K562 (cell line): ENCODE measurements around the gene KPNB1. TPM values are rescaled to one million over a fixed set of nuclear protein-coding genes. Genes with fewer than 3 reads are reported as not detected.
A peak's percentile ranks its signal among the peaks of the same experiment; 100 is the strongest.

Experiments used
- CCNT2 ChIP-seq: IDR thresholded peaks from 2 replicates; pipeline ENCODE4 v1.6.1; 2011; ENCODE audit warnings: borderline replicate concordance, low read depth, mild to moderate bottlenecking, moderate library complexity, mixed read lengths, low read length; ENCODE audit not compliant: insufficient read length; ENCODE audit errors: extremely low read depth
- E2F5 ChIP-seq: sonication (generic); formaldehyde crosslinking; IDR thresholded peaks from 2 replicates; pipeline ENCODE4 v1.8.0; 2022; ENCODE audit warnings: mild to moderate bottlenecking, missing genetic modification reagents
- ETV5 ChIP-seq: sonication (generic); formaldehyde crosslinking; IDR thresholded peaks from 2 replicates; pipeline ENCODE4 v1.4.0; 2020; ENCODE audit warnings: low read depth, mild to moderate bottlenecking, missing genetic modification reagents
- HDGF ChIP-seq: fragments of 450-650 bp; IDR thresholded peaks from 2 replicates; pipeline ENCODE4 v1.6.1; 2016
- MCM3 ChIP-seq: fragments of 450-650 bp; IDR thresholded peaks from 2 replicates; pipeline ENCODE4 v1.6.1; 2016
- NEUROD1 ChIP-seq: fragments of 150-350 bp; IDR thresholded peaks from 2 replicates; pipeline ENCODE4 v1.6.1; 2014; ENCODE audit warnings: borderline replicate concordance, low read length, low read depth; ENCODE audit not compliant: partially characterized antibody
- PHF8 ChIP-seq: fragments of 200-600 bp; sonication (generic); IDR thresholded peaks from 2 replicates; pipeline ENCODE4 v1.6.1; 2012; ENCODE audit warnings: mixed run types, mild to moderate bottlenecking, inconsistent platforms, low read length, moderate library complexity, borderline replicate concordance
- PTTG1 ChIP-seq: fragments of 450-650 bp; IDR thresholded peaks from 2 replicates; pipeline ENCODE4 v1.6.1; 2016; ENCODE audit warnings: low read depth, mild to moderate bottlenecking, missing genetic modification characterization, missing compliant biosample characterization
- THRA ChIP-seq: fragments of 450-650 bp; IDR thresholded peaks from 2 replicates; pipeline ENCODE4 v1.6.1; 2017; ENCODE audit warnings: mild to moderate bottlenecking, moderate library complexity
- ZNF740 ChIP-seq, 3 experiments: fragments of 200-800 bp in 1 of 3; sonication (Bioruptor generic) in 1 of 3; sonication (generic) in 1 of 3; formaldehyde crosslinking in 1 of 3; IDR thresholded peaks; 2 replicates each; pipeline versions ENCODE4 v1.6.1 to v1.8.0; 2016 to 2022; ENCODE audit warnings: mild to moderate bottlenecking in 2 of 3, missing compliant biosample characterization in 2 of 3, missing genetic modification characterization in 2 of 3, missing genetic modification reagents in 1 of 3
- polyA plus RNA-seq, 8 experiments: library from polyadenylated mRNA; depleted of rRNA in 4 of 8; stranded (reverse) in 5 of 8; unstranded in 3 of 8; fragments of >200 nt; fragmentation: Nextera tagmentation in 2 of 8; fragmentation: Illumina TruSeq in 1 of 8; extraction: Ambion mirVana in 2 of 8; extraction: Trizol in 1 of 8; gene quantifications; 2 replicates each; pipeline versions ENCODE4 v1.2.1 to v1.2.3, GENCODE V29; 2011 to 2014; ENCODE audit warnings: inconsistent platforms in 1 of 8, missing spikeins in 1 of 8
- total RNA-seq, 7 experiments: library from RNA; depleted of rRNA in 6 of 7; stranded (reverse); fragments of >200 nt in 6 of 7; fragmentation: Illumina TruSeq in 2 of 7; extraction: Trizol in 2 of 7; gene quantifications; 2 replicates each; pipeline versions ENCODE4 v1.2.1 to v1.2.3, GENCODE V29; 2011 to 2021; ENCODE audit warnings: low replicate concordance in 1 of 7
- TF ChIP-seq, protein P1 (sequence below): sonication (generic); formaldehyde crosslinking; IDR thresholded peaks from 2 replicates; pipeline ENCODE4 v1.8.1; 2023; ENCODE audit warnings: mild to moderate bottlenecking, missing genetic modification reagents
- TF ChIP-seq, protein P2 (sequence below): conservative IDR thresholded peaks from 2 replicates; pipeline ENCODE4 v1.6.1; 2011; ENCODE audit warnings: low read depth, mild to moderate bottlenecking, low read length; ENCODE audit not compliant: control insufficient read depth
- TF ChIP-seq, protein P3 (sequence below): fragments of 200-800 bp; sonication (Bioruptor generic); IDR thresholded peaks from 2 replicates; pipeline ENCODE4 v1.6.1; 2017; ENCODE audit warnings: missing genetic modification characterization, missing compliant biosample characterization
- TF ChIP-seq, protein P4 (sequence below): fragments of 250-450 bp; sonication (Bioruptor Pico); IDR thresholded peaks from 2 replicates; pipeline ENCODE4 v1.5.0; 2021; ENCODE audit warnings: mild to moderate bottlenecking, moderate library complexity

The KPNB1 gene
- total and polyA plus RNA-seq, 9 of the 15 experiments (the other 6 are each of a cell fraction or from before 2014, with no cell fraction given), result 154 to 622 (median 354) TPM

GRCh38 chr17:47693731-47694580 lies 44.2 kb downstream of the KPNB1 start, which contains the start of gene TBKBP1 (continued):
- TF ChIP-seq THRA (no peak), ETV5 (CRISPR knock-in tag) (no peak), PHF8 (peak; percentile 26; the same call in 1 of the 2 replicates), NEUROD1 (no peak), E2F5 (CRISPR knock-in tag) (no peak), MCM3 (no peak), PTTG1 (tag) (no peak), HDGF (no peak), ZNF740 (CRISPR knock-in tag; IDR thresholded peaks at IDR 0.05) (no peak), ZNF740 (tag; IDR thresholded peaks at IDR 0.05) (peak in 1 of 2 experiments; percentile 48; a peak in 1 of 4 replicates), CCNT2 (peak; percentile 40)
- TF ChIP-seq, protein P1, sequence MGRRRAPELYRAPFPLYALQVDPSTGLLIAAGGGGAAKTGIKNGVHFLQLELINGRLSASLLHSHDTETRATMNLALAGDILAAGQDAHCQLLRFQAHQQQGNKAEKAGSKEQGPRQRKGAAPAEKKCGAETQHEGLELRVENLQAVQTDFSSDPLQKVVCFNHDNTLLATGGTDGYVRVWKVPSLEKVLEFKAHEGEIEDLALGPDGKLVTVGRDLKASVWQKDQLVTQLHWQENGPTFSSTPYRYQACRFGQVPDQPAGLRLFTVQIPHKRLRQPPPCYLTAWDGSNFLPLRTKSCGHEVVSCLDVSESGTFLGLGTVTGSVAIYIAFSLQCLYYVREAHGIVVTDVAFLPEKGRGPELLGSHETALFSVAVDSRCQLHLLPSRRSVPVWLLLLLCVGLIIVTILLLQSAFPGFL (CRISPR knock-in tag), result no peak
- TF ChIP-seq, protein P2, sequence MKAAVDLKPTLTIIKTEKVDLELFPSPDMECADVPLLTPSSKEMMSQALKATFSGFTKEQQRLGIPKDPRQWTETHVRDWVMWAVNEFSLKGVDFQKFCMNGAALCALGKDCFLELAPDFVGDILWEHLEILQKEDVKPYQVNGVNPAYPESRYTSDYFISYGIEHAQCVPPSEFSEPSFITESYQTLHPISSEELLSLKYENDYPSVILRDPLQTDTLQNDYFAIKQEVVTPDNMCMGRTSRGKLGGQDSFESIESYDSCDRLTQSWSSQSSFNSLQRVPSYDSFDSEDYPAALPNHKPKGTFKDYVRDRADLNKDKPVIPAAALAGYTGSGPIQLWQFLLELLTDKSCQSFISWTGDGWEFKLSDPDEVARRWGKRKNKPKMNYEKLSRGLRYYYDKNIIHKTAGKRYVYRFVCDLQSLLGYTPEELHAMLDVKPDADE, result 0 out of 2 replicates have a peak, but pooled peaks have one; percentile 35
- TF ChIP-seq, protein P3, sequence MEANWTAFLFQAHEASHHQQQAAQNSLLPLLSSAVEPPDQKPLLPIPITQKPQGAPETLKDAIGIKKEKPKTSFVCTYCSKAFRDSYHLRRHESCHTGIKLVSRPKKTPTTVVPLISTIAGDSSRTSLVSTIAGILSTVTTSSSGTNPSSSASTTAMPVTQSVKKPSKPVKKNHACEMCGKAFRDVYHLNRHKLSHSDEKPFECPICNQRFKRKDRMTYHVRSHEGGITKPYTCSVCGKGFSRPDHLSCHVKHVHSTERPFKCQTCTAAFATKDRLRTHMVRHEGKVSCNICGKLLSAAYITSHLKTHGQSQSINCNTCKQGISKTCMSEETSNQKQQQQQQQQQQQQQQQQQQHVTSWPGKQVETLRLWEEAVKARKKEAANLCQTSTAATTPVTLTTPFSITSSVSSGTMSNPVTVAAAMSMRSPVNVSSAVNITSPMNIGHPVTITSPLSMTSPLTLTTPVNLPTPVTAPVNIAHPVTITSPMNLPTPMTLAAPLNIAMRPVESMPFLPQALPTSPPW, result peak; percentile 65
- TF ChIP-seq, protein P4, sequence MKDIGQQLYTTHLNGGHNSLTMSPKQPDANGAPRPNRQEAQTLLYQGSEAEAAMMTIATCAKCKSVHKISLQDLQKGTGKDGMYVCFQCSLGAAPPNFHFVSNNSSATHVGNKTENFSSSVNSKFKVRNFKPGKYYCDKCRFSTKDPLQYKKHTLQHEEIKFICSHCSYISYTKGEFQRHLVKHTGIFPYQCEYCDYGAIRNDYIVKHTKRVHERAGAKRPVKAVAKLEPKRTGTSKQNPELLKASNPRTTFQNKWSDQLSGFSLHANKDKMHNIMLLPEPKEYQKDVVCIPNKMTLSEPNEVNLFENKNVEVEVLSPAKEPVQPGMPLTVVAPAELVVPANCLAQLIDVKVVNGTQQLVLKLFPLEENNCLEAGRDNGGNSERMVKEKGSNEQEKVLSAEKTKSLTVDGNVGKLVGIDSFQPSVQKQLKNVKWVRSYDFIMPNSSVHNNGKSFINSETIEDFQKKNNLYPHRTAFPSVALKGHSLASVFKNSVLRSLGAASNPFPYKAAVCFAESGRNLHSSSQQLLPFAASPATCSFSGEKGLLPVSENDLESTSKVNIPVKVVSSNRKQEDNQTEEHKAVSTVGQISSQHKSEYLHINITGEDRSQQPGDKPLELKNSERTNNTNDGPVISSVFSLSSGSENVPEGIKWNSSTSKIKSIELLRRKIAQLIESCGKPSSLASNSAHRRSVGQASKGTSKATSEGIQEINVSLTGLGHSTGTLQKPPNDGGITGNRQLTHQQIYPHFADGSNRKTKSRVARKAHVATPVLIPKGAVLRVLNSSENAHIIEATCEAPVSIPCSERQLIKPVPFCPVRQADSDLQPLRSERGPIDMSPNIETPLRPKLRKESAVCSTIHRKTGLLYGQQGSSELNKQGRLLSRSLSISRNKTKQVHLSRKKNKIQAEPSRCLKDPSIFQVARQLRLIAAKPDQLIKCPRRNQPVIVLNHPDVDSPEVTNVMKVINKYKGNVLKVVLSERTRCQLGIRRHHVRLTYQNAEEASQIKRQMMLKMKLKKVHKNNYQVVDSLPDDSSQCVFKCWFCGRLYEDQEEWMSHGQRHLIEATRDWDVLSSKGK (CRISPR knock-in tag), result no peak
